Astrocyte (in vitro differentiated cells and primary cell): ENCODE measurements around the gene LEP.

Source experiments
- EZH2 ChIP-seq: IDR thresholded peaks from 2 replicates; pipeline ENCODE4 v1.6.1; 2012; ENCODE audit warnings: mild to moderate bottlenecking, low read length, inconsistent platforms; ENCODE audit not compliant: insufficient read depth
- TF ChIP-seq, protein P1 (sequence below): IDR thresholded peaks from 2 replicates; pipeline ENCODE4 v1.5.1; 2011; ENCODE audit warnings: low read depth, mild to moderate bottlenecking, inconsistent platforms, low read length, moderate library complexity; ENCODE audit not compliant: insufficient read depth

DNA sequence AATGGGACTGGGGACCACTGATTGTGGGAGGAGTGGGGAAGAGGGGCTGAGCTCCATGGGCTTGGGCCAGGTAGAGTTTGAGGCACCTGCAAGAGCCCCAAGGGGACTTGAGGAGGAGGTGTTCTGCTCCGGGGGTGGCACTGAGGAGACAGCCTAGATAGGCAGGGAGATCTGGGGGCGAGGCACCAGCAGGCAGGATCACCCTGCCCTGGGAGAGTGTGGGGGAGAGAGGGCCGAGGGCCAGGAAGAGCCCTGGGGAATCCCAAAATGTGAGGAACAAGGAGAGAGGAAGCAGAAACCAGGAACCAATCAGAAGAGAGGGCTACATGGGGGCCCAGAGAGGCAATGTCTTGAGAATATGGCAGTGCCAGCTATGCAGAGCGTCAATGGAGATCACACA, 34.6 kb downstream of the LEP start:
- TF ChIP-seq, protein P1, sequence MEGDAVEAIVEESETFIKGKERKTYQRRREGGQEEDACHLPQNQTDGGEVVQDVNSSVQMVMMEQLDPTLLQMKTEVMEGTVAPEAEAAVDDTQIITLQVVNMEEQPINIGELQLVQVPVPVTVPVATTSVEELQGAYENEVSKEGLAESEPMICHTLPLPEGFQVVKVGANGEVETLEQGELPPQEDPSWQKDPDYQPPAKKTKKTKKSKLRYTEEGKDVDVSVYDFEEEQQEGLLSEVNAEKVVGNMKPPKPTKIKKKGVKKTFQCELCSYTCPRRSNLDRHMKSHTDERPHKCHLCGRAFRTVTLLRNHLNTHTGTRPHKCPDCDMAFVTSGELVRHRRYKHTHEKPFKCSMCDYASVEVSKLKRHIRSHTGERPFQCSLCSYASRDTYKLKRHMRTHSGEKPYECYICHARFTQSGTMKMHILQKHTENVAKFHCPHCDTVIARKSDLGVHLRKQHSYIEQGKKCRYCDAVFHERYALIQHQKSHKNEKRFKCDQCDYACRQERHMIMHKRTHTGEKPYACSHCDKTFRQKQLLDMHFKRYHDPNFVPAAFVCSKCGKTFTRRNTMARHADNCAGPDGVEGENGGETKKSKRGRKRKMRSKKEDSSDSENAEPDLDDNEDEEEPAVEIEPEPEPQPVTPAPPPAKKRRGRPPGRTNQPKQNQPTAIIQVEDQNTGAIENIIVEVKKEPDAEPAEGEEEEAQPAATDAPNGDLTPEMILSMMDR = no peak
- TF ChIP-seq EZH2 = no peak
